Upper lobe of right lung (tissue), 1 donor: ENCODE measurements around the gene ADAMTS9. TPM values are rescaled to one million over a fixed set of nuclear protein-coding genes. Genes with fewer than 3 reads are reported as not detected.
A peak's percentile ranks its signal among the peaks of the same experiment; 100 is the strongest.

Experiments used
- ATAC-seq: fragments of 200-7000 bp; cut with Tn5 transposase; one replicate; pipeline ENCODE4 v1.9.1; 2020; ENCODE audit warnings: mild to moderate bottlenecking, moderate library complexity
- DNase-seq: peaks from one replicate; pipeline ENCODE4 v3.0.0-alpha.2; 2020
- H3K27ac ChIP-seq: fragments of 200-600 bp; one replicate; pipeline ENCODE4 v1.8.0; 2022
- H3K27me3 ChIP-seq: fragments of 200-600 bp; one replicate; pipeline ENCODE4 v1.8.0; 2022; ENCODE audit warnings: mild to moderate bottlenecking
- H3K36me3 ChIP-seq: fragments of 200-600 bp; one replicate; pipeline ENCODE4 v1.8.0; 2022
- H3K4me1 ChIP-seq: fragments of 200-600 bp; one replicate; pipeline ENCODE4 v1.8.0; 2022
- H3K4me3 ChIP-seq: fragments of 200-600 bp; one replicate; pipeline ENCODE4 v1.8.0; 2022; ENCODE audit warnings: mild to moderate bottlenecking
- H3K9me3 ChIP-seq: fragments of 200-600 bp; one replicate; pipeline ENCODE4 v1.8.0; 2022
- CTCF ChIP-seq: fragments of 200-600 bp; IDR thresholded peaks from one replicate; pipeline ENCODE4 v1.8.0; 2022; ENCODE audit warnings: antibody characterized with exemption
- intact Hi-C: fragments of 100-400 bp; cut with DNase I; formaldehyde crosslinking; loops from one replicate; pipeline ENCODE4 v1.11.0; 2022
- total RNA-seq: library from RNA; stranded (reverse); fragmentation: NEBNext Ultra II Directional; extraction: Animal tissue kit (Norgen Biotek cat#: 25700); gene quantifications from one replicate; pipeline ENCODE4 v1.2.1, GENCODE V29; 2021
- donor health status: DM: no; HTN: yes; CAD: no; lungs with severe emphysema.

Gene ADAMTS9
- total RNA-seq, 1 donor from 2014 or later, result 30.1 TPM

- peak overlapping the region; percentile 74 for H3K4me3 ChIP-seq
- peak; percentile 93 for ATAC-seq
- no peaks in the 10 kb centered on the region for H3K27me3 ChIP-seq
- peaks cover 6% of the 10 kb centered on the region for H3K4me1 ChIP-seq
- H3K36me3 ChIP-seq, result no peaks in the 10 kb centered on the region
- peak; percentile 49 for TF ChIP-seq CTCF
- H3K9me3 ChIP-seq, result no peaks in the 10 kb centered on the region
- peak overlapping the region; percentile 95 for H3K27ac ChIP-seq
- DNase-seq, result peak; percentile 95
- intact Hi-C loops, result no loop called here
These were observed 1.9 kb downstream of the ADAMTS9 start for GRCh38 chr3:64685800-64686445.

- ATAC-seq, result no peak
- no peak for DNase-seq
- Histone ChIP-seq H3K9me3 (no peaks in the 10 kb centered on the region), H3K36me3 (no peaks in the 10 kb centered on the region), H3K4me3 (peak overlapping the region; percentile 74), H3K27me3 (no peaks in the 10 kb centered on the region), H3K4me1 (peaks cover 6% of the 10 kb centered on the region), H3K27ac (peak overlapping the region; percentile 95)
- TF ChIP-seq CTCF, result no peak
- intact Hi-C loops, result no loop called here
These were observed 2.4 kb downstream of the ADAMTS9 start for GRCh38 chr3:64685331-64685799.

GRCh38 chr3:64684715-64685261, 3.0 kb downstream of the ADAMTS9 start:
- intact Hi-C loops, result no loop called here
- Histone ChIP-seq H3K36me3 (peaks cover 3% of the 10 kb centered on the region), H3K27ac (peak overlapping the region; percentile 95), H3K4me3 (peak overlapping the region; percentile 74), H3K9me3 (no peaks in the 10 kb centered on the region), H3K27me3 (no peaks in the 10 kb centered on the region), H3K4me1 (peaks cover 6% of the 10 kb centered on the region)
- DNase-seq (peak; percentile 76), ATAC-seq (peak; percentile 9)
- no peak for TF ChIP-seq CTCF

- H3K27ac ChIP-seq, result no peak overlapping the region
- H3K27me3 ChIP-seq, result no peaks in the 10 kb centered on the region
- peaks cover 10% of the 10 kb centered on the region for H3K36me3 ChIP-seq
- no peak for ATAC-seq
- intact Hi-C loops, result no loop called here
- H3K4me3 ChIP-seq, result no peak overlapping the region
- H3K9me3 ChIP-seq, result no peaks in the 10 kb centered on the region
- TF ChIP-seq CTCF, result no peak
- no peak for DNase-seq
- peaks cover 3% of the 10 kb centered on the region for H3K4me1 ChIP-seq
These were observed 6.0 kb downstream of the ADAMTS9 start for GRCh38 chr3:64681827-64682226.

- Histone ChIP-seq H3K4me3 (no peak overlapping the region), H3K27me3 (no peaks in the 10 kb centered on the region), H3K27ac (no peak overlapping the region), H3K9me3 (no peaks in the 10 kb centered on the region), H3K4me1 (peaks cover 3% of the 10 kb centered on the region), H3K36me3 (peaks cover 10% of the 10 kb centered on the region)
- no peak for DNase-seq
- no peak for TF ChIP-seq CTCF
- ATAC-seq, result no peak
- intact Hi-C loops, result no loop called here
These were observed 6.8 kb downstream of the ADAMTS9 start for GRCh38 chr3:64681015-64681414.
